SK-N-SH (cell line): Measurements from ENCODE around the gene ADAMTSL1.

Experiments used
- CTCF ChIP-seq: fragments of 200-600 bp; sonication (generic); IDR thresholded peaks from 2 replicates; pipeline ENCODE4 v1.6.1; 2017; ENCODE audit warnings: antibody characterized with exemption, mild to moderate bottlenecking, moderate library complexity
- JUND ChIP-seq: IDR thresholded peaks from 2 replicates; pipeline ENCODE4 v1.4.0; 2012
- TF ChIP-seq, protein P1 (sequence below): IDR thresholded peaks from 2 replicates; pipeline ENCODE4 v1.4.0; 2012; ENCODE audit warnings: low read depth

- TF ChIP-seq CTCF (no peak), JUND (no peak)
- TF ChIP-seq, protein P1, sequence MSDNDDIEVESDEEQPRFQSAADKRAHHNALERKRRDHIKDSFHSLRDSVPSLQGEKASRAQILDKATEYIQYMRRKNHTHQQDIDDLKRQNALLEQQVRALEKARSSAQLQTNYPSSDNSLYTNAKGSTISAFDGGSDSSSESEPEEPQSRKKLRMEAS = no peak
Measured at GRCh38 chr9:18549772-18550171, 75.8 kb downstream of the ADAMTSL1 start.
